HG02943 (cell line): ENCODE measurements around the gene PDCD6IP.
"Not testable (repeated sequence)": the region's sequence is repeated elsewhere in the genome, so short reads cannot be mapped to it uniquely, and the experiment has no call there.

ENCODE experiments used
- ATAC-seq: cut with Tn5 transposase; IDR thresholded peaks from one replicate; pipeline ENCODE4 v1.9.1; 2021; ENCODE audit warnings: mild to moderate bottlenecking, low read depth, moderate library complexity; ENCODE audit not compliant: unreplicated experiment

The PDCD6IP gene

DNA sequence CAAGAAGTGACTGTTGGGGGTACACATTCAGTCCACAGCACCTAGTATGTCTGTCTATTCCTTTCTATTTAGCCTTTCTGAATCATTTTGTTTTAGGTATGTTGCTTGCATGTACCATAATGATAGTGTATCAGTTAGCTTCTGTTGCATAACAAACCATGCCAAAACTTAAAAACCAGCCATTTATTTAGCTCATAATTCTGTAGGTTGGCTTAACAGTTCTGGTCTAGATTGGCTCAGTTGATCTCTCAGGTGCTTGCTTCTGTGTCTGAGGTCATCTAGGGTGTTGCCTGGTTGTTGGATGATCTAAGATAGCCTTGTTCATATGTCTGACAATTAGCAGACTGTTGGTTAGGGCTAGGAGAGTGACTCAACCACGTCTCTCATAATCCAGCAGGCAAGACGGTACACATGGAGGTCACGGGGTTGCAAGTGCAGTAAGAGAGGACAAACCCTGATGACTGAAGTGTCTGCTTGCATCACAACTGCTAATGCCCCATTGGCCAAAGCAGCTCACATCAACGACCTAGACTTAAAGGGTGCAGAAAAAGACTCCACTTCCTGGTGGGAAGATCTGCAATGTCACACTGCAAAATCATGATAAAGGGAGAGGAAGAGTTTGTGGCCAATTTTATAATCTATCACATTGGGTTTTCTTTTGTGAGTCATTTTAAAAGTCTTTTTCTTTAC lies 6.8 kb upstream of the PDCD6IP start:
- no peak for ATAC-seq

DNA sequence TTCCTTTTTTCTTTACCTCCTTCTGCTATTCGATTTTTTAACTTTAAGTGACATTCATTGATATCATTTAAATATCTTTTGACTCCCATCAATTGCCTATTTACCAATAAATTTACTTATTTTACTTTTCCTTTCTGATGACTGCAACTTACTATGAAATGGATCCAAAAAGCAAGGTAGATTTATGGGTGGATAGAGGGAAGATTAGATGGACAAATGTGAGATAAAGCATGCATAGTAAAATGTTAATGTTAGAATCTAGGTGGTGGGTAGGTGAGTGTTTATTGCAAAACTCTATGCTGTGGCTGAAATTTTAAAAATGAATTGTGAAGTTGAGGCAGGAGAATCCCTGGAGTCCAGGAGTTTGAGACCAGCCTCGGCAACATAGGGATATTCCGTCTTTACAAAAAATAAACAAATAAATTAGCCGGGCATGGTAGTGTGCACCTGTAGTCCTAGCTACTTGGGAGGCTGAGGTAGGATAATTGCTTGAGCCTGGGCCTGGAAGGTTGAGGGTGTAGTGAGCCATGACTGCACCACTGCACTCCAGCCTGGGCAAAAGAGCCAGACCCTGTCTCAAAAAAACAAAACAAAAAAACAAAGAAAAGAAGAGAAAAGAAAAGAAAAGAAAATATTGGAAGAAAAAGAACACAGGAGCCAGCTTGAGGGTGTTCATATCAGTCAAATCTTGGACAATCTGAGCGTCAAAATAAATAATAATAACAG lies 6.1 kb upstream of the PDCD6IP start:
- no peak for ATAC-seq

DNA sequence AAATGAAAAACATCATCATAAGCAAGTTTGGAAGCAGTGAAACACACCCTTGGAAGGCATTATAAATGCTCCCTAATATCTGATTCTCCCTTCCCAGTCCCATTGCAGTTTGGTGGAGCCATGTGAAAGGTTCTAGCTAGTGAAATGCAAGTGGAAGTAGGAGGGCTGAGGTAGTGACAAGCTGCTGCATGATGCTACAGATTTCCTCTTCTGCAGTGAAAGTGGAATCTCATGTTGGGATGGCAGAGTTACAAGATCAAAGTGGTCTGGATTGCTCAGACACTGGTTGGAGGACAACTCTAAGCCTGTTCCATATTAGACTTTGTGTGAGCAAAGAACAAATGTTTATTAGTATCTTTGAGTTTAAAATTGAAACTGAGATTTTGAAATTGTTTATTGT lies 3.3 kb upstream of the PDCD6IP start:
- no peak for ATAC-seq

DNA sequence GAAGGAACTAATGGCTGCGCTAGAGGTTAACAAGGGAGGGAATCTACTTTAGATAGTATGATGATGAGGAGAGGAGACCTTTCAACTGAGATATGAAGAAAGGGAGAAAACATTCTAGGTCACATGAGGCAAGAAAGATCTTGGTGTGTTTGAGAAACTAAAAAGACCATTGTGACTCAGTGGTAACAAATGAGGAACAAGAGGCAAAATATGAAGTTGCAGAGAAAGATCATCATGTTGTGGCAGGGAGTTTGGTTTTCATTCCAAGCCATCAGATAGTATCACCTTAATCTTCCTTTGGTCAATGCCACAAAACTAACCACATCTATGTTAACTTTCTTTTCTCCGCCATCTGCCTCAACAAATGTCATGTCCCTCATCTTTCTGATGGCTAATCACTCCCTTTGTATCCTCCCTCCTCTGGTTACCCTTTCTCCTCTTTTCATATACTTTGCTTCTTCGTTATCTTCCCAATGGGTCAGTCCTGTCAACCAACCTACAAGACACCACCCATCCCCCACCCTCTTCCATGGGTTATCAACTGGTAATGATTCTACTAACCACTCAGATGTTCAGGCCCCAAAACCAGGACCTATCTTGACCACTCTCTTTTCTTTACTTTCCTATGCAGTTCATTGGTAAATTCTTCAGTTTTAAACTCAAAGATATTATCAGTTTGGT lies 2.4 kb upstream of the PDCD6IP start:
- ATAC-seq, result no peak

DNA sequence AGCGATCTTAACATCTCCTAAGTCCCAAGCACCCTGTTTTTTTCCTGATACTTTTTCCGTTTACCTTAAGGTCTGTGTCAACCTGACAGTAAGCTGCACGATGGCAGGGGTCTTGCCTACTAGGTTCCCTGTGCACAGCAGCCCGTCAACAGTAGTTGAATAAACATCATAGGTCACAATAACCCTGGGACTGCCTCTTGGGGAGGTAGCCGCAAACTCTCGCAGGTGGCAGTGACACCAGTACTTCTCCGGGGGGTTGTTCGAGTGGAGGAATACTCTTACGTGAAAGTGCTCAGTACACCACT lies 365 bp upstream of the PDCD6IP start:
- peak; percentile 47 for ATAC-seq

DNA sequence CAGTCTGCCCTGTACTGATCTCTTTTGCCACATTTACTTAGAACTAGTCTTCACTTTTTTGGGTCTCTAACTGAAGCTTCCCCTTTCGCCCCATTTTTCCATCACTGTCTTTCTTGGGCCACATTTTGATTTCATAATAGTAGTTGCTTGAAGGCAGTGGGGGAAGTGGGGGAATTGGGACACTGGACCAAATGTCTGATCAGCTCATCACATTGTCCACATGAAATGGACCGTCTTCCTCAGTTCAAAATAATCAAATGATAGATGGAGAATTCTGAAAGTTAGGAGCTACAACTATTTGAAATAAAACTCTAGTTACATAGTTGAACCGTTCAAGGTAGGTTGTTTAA lies 747 bp downstream of the PDCD6IP start:
- ATAC-seq, result peak; percentile 6

DNA sequence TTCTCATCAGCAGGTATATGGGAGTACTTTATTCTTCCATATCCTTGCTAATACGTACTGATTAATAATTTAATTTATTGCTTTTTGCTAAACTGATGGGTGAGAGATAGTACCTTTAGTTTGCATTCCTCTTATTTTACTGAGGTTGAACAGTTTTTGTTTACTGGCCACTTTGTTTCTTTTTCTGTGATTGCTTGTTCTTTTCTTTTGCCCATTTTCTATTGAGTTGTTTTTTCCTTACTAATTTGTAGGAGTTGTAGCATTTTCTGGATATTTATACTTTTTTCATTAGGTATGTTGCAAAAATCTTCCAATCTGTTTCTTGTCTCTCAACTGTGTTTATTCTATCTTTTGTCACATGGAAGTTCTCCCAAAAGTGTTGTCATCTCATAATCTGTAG lies 4.8 kb downstream of the PDCD6IP start:
- no peak for ATAC-seq

DNA sequence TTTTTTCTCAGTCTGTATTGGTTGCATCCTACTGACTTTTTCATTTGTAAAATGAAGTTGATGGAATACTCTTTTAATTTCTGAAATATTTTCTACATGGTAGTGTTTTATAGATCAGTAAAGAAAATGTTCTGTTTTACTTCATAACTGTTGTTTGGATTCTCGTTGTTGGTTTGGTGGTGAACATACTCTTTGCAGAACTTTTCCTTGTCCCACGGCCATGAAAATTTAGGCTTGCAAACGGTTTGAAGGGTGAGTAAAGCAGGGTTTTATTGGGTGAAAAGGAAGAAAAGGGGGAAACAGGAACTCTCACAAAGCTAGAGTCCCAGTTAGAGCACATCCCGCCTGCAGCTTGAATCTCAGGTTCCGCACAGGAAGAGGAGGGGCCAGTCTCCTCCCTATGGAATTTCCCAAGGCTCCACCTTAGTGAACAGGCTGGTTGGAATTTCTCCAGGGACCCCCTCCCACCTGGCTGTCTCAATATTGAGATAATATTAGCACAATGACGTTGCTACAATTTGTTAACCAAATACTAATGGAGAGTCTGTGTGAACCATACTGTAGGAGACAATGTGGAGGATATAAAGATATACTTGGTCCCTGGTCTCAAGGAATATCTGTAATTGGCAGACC lies 5.6 kb downstream of the PDCD6IP start:
- ATAC-seq, result no peak

DNA sequence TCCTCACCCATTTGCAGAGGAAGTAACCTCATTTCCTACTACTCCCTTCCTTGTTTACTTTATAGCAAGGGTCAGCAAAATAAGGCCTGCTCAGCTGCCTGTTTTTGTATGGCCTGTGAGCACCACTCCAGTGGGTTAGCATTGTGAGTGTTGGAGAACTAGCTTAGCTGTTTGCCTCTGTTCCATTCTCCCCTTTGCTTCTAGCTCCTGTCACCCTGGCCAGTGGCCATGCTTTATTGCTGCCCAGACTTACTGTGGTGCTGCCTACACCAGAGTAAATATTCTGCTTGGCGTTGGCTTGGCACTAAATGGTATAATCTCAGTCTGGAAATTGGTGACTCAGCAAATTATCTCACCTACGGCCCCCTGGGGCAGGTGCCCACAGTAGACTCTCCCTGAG lies 8.8 kb downstream of the PDCD6IP start:
- no peak for ATAC-seq

DNA sequence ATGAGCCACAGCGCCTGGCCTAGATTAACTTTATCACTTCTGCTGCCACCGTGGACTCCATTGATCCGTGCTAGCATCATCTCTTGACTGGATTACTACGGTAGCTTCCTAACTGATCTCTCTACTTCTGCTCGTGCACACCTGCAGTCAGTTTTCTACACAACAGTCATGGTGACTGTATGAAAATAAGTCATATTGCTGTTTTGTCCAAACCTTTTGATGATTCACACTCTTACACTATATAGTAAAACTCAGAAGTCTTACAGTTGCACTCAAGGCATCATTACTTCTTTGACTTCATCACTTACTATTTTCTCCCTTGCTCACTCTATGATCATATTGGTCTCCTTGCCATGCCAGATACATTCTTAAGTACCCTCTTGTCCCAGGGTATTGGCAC lies 10.1 kb downstream of the PDCD6IP start:
- no peak for ATAC-seq

DNA sequence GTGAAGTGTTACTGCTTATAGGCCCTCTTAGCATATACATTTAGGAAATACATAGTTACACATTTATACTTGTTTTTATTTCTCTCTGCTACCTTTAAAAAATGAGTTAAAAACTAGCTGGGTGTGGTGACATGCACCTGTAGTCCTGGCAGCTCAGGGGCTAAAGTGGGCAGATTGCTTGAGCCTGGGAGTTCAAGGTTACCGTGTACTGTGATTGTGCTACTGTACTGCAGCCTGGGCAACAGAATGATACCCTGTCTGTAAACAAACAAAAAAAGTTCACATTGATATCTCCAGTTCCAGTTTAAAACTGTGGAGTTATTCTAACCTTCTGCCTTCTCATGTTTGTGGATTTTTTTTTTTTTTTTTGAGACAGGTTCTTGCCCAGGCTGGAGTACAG lies 12.1 kb downstream of the PDCD6IP start:
- no peak for ATAC-seq

DNA sequence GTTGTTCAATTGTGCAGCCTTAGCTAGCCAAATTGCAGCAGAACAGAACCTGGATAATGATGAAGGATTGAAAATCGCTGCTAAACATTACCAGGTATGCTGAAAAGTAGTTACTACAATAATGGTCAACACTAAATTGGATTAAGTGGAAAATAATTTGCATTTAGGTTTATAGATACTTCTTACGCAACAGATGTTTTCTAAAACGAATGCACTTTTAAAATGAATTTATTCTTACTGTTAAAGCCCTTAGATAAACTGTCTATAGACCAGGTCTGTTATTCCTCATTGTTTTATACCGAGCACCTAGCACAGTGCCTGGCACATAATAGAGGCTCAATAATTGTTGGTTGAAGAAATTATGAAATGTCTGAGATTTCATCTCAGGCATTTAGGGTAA lies 23.6 kb downstream of the PDCD6IP start:
- no peak for ATAC-seq

DNA sequence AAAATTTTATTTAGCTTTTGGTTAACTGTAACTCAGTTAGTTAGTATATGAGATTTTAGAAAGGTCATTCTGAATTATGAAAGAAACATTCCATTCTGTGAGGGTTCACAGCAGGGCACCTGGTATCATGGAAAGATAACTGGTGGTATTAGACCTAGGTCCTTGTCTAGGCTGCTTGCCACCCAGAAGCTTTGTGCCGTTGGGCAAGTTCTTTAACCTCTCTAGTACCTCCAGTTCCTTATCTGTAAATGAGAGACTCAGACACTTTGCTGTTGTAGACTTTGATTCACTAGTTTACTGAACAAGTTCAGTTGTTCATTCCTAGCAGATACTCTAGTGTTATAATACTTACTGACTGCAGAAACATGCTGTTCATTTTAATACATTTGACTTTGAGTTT lies 25.4 kb downstream of the PDCD6IP start:
- ATAC-seq, result no peak

DNA sequence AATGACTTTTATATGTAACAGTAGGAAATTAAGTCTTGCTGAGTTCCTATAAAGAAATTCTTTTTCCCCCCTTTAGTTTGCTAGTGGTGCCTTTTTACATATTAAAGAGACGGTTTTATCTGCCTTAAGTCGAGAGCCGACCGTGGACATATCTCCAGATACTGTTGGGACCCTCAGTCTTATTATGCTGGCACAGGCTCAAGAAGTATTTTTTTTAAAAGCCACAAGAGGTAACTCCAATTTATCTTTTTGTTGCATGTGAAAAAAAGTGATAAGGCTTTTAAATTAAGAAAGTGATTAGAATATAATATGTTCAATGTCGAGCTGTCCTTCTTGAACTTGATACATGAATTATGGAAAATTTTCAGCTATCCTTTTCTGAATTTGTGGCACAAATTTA lies 26.7 kb downstream of the PDCD6IP start:
- ATAC-seq, result no peak

DNA sequence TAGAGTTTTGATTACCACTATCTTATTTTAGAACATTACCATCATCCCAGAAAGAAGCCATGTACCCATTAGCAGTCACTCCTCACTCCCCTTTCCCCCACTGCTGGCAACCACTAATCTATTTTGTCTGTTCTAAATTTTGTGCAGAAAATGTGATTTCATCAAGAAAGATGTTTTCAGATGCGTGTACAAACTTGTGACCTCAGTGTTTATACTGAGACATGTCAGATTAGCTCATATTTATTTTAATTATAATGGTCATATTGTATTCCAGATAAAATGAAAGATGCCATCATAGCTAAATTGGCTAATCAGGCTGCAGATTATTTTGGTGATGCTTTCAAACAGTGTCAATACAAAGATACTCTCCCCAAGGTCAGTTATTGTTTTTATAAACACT lies 27.8 kb downstream of the PDCD6IP start:
- no peak for ATAC-seq

DNA sequence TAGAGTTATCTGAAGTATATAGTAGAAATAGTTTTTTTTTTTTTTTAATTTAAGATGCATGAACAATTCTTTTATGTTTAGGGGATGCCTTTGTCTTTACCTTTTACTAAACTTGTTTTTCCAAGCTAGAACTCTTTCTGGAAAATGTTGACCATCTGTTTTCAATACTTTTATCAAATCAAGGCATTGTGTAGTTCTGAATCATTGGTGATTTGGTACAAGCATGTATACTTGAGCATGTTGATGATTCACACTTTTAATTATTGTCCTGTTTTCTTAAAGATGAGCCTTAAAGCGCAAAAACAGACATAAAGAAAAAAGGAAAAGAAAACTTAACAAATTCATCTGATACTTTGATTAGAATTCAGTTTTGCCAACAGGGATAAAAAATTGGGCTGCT lies 28.3 kb downstream of the PDCD6IP start:
- no peak for ATAC-seq

DNA sequence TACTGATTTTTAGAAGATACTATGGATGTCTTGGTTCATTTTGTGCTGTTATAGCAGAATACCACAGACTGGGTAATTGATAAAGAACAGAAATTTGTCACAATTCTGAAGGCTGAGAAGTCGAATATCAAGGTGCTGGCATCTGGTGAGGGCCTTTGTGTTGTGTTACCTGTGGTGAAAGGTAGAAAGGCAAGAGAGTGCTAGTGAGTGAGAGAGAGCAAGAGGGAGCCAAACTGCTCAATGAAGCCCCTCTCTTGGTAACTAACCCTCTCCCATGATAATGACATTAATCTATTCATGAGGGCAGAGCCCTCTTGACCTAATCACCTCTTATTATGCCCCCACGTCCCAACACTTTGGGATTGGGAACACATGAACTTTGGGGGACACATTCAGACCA lies 31.3 kb downstream of the PDCD6IP start:
- no peak for ATAC-seq

DNA sequence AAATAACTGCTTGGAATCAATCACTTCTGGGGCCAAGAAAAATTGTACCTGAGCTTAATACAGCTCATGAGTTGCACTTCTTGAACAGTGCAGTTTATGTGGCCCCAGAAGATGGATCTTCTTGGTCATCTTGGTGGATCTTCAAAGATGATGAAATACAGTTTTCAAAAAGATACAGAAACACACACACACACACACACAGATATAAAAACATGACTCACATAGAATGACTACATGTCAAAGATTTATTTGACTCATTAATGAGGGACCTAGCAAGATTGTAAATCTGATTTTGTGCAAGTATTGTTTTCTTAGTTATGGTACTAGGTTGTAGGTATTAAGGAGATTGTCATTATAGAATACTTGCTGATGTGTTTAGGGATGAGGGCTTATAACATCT lies 32.6 kb downstream of the PDCD6IP start:
- no peak for ATAC-seq

DNA sequence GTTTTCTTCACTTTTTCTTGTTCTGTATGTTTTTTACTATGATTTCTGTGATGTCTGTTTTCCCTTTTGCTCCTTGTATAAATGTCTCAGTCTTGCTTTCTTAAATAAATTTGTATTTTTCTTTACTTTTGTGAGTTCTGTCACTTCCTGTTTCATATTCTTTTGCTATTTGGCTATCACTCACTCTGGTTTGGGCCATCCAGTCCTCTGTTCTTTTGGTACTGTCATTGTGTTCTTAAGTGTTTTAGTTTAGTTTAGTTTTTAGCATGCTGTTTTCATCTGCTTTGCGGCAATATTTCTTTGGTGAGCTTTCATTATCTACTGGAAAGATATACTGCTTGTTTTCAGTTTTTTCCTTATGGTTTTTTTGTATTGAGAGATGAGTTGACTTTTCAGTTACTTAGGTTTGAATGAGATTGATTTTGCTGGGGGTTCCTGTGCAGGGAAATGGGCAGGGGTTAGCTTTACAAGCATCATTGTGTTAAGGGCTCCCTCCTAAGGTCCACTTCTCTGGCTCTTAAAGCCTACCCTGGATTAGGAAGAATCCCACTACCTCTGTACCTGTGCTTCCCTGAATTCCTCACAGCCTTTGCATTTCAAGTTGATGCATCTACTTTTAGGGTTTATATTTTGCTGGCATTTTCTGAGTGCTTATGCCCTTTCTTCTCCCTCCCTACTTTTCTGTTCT lies 35.1 kb downstream of the PDCD6IP start:
- no peak for ATAC-seq

DNA sequence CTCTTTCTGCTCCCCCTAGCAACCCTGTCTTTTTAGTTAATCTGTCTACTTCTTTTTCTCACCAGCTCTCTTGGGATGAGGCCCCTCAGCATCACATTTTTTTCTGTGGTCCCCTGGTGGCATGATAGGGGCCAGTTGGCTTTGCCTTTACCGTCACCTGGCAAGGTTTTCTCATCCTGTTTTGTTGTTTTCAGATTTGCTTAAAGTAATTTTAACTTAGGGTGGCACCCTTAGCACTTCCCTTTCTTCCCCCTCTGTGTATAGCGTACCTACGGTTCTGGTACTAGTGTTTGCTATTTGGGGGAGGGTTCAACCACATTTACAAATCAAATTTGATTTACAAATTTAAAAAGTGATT lies 35.6 kb downstream of the PDCD6IP start:
- ATAC-seq, result no peak

DNA sequence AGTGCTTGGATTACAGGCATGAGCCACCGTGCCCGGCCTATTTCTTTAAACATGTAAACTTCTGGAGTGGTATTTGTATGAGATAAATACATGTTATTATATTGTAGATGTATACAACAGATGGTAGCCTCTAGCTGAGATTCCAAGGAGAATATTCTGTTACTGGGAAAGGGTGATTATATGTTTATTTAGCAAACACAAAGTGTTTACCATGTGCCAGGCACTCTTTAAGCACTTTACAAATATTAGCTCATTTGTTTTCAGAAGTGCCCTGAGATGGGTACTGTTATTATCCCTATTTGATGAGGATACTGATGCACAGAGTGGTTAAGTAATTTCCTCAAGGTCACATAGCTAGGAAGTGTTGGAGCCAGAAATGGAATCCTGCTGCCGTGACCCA lies 38.8 kb downstream of the PDCD6IP start:
- ATAC-seq, result not testable (repeated sequence)
